HG03064 (cell line): ENCODE results near the gene S100A4.

Experiments used
- ATAC-seq: cut with Tn5 transposase; IDR thresholded peaks from one replicate; pipeline ENCODE4 v1.9.1; 2021; ENCODE audit warnings: low read depth; ENCODE audit not compliant: unreplicated experiment

Gene S100A4

DNA sequence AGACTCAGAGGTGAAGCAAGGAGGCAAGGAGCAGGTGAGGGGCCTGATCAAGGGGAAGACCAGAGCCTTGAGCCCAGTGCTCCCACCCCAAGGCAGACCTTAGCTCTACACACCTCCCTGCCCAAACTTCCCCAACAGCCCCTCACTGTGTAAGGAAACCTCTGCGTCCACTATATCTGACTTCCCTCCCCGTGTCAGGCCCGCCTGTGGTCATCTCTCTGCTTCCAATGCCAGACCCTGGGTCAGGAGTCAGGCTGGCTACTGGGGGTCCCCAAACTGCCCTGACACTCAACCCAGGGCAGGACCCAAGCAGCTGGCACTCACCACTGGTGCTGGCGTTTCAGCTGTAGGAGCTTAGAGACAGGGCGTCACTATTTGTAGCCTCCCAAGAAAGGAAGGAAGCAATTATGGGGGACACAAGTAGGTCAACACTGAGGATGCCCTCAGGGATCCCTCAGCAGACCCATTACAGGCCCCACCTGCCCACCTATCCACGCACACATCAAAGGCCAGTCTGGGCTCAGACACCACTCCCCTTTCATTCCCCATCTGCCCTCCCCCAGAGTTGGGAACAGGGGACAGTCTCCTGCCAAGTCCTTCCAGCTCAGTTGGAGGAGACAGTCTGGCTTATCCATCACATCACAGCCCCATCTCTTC, 4.3 kb upstream of the S100A4 start:
- no peak for ATAC-seq

- ATAC-seq = no peak
Observed at GRCh38 chr1:153548722-153549688, 3.4 kb upstream of the S100A4 start, which contains the start of gene S100A3. S100A3 (minus strand) TSS chr1:153549258; CDS start chr1:153548485, 773 bp downstream.

DNA sequence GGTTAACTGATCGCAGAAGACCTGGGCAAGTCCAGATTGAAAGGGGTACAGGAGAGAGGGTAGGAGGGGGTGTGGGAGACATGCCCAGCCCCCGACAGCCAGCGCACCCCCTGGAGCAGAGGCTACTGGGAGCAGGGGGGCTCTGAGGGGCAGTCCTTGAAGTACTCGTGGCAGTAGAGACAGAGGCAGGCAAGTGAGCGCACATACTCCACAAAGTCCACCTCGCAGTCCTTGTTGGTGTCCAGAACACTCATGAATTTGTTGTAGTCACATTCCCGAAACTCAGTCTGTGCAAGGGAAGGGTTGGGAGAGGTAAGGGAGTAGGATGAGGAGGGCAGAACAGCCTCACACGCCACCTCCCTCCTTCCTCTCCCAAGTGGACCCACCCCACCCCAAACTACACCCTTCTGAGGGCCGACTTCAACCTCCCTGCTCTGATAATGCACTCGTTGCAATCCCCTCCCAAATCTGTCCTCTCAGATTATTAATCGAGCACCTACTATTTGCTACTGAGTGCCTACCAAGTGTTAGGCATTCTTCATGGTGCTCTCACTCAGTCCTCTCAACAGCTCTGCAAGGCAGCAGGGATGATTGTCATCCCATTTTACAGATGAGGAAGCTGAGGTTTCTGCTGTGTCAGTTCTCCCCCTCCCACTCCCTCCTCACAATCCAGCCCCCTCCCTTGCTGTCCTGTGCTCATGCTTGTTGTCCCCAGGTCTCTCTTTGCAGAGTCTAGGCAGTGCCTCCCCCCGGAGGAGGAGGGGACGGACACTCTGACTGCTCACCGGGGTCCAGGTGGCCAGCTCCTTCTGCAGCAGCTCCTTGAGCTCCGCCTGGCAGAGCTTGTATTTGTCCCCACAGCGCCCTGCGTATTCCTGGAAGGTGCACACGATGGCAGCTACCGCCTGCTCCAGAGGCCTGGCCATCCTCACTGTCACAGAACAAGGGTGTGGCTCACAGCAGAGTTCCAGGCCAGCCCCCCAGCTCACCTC, 2.2 kb upstream of the S100A4 start:
- no peak for ATAC-seq

DNA sequence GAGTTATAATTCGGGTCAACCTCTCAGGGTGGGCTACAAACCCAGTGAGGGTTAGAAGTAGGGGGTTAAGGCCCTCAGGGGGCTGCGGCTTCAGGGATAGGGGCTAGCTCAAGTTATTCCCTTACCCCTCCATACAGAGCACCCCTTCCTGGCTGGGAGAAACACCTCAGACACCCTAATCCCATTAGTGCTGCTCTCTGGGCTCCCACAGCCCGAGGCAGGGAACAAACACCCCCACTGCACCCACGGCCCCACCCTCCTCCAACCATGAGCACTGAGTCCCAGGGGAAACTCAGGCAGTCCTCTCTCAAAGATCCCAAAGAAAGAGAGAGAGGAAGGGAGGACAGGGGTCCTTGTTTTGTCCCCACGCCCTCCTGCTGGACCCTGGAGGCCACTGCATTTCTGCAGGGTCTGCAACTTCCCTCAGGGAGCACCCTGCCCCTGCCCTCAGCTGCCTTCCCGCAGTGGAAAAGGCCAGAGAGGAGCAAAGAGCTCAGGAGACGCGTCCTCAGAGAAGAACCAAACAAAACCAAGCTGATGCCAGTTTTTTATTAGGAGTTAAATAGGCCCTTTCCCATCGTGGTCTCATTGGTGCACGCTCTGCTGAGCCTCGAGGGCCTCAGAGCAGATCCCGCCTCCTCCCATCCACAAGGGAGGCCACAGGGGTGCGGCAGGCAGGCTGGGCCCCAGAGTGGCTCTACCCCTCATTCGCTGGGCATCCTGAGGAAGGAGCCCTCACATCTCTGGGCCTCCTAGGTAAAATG, 1.4 kb upstream of the S100A4 start:
- no peak for ATAC-seq

GRCh38 chr1:153546371-153546770, 765 bp upstream of the S100A4 start:
- no peak for ATAC-seq

DNA sequence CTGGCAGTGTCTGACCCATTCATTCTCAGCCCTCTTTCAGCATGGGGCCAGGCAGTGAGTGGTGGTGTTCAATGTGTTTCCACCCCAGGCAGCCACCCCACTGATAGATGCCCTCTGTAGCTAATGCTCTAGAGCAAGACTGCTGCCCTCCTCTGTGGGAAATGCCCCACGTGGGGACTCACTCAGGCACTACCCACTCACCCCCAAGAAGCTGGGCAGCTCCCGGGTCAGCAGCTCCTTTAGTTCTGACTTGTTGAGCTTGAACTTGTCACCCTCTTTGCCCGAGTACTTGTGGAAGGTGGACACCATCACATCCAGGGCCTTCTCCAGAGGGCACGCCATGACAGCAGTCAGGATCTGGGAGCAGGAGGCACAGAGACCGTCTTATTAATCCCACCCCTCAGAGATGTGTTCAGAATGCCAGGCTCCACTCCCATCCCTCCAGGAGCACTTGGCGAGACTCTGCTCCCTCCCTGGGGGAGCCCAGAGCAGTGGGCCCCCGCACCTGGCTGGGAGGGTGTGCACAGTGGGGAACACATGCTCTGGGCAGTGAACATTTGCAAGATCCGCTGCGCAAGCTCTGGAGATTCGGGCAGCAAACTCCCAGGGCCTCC, 1.0 kb downstream of the S100A4 start:
- ATAC-seq = no peak

GRCh38 chr1:153543736-153544135, 1.9 kb downstream of the S100A4 start:
- no peak for ATAC-seq

DNA sequence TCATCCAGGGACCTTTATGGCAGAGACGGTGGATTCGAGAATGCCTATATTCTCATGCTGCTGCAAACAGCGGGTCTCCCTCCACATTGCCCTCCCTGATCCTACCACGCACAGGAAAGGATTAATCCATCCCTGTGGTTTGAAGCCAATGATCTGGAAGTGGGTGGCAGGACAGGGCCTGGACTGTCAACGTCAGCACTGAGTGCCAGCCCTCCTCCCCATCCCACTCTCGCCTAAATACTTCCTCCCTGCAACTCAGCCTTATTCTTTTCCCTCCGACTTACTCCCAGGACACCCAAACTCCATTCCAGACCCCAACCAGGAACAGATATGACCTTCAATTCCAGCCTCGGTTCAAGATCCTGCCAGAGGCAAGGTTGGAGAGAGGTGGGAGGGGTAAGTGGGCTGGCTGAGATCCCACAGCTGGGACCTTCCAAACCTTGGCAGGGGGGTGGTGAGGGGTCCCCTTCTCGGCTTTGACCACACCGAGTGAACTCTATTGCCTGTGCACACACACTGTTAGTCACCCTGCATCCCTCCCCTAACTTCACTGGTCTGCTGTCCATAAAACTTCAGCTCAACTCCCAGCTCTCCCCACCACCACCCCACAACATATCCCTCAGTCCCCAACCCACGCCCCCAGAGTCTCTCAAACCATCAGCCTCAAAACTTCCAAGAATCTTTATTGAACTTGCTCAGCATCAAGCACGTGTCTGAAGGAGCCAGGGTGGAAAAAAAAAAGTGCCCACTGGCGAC, 2.5 kb downstream of the S100A4 start:
- ATAC-seq = no peak

GRCh38 chr1:153541641-153542590, 3.7 kb downstream of the S100A4 start:
- no peak for ATAC-seq

DNA sequence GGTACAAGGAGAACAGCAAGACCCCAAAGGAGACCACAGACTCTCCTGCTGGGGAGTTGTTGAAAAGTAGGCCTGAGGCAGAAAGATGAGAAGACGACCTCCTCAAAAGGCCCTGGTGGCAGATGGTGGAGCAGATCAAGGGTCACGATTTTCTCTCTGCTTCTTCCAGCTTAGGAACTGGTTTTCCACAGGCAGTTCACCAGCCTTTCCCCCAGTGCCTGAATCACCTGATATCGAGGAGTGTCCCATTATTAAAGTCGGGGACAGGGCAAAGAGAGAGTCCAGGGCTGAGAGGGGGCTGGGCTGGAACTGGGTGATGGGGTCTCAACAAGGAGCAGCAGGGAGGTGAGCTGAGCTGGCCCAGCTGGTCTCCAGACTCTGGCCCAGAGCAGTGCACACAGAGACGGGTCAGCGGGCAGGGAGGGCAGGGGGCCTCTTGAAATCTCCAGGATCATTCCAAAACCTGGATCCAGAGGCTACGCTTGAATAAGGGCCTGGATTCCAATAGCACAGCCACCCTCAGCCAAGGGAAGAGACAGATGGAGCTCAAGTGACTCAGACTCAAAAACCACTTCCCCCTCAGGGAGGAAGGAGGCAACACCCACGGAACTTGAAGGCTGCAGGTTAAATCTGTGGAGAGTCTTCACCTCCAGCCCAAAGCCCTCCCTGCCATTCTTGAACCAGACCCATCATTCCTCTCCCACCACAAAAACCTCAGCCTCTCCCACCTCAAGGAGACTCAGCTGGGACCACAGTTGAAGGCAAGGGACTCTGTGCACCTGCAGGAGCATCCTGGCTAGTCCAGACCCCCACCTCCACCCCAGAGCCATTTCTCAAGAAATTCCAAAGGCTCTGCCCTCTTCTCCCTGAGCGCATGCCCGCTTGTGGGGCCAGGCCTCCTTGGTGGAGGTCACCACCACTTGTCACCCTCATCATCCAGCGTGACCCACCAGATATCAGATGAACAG, 4.9 kb downstream of the S100A4 start, which contains the start of gene S100A5:
TSS of gene S100A5 (minus strand) at position 541 of the 968 bp plus-strand sequence. CDS start 743 bp downstream, outside the sequence.
- ATAC-seq = no peak

- no peak for ATAC-seq
Observed at GRCh38 chr1:153539395-153540093, 6.1 kb downstream of the S100A4 start.

DNA sequence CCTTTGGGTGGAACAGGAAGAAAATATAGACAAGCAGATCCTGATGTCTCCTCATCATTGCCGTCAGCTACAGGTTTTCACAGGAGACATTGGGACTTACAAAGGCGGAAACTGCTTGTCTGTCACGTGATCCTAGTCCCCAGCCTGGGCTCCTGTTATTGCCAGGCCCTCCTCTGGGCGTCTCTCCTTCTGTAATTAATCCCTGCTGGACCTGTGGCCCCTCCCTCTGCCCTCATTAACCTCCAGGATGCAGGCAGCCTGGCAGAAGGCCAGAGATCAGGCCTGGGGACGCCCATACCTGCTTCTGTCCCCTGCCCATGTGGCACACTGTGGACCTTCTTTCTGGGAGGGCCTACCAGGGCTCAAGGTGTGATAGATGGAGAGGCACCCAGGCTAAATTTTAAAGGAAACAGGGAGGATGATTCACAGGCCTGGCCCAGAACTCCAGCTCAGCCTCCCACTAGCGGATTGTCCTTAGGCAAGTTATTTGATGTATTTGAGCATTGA, 7.2 kb downstream of the S100A4 start:
- no peak for ATAC-seq

DNA sequence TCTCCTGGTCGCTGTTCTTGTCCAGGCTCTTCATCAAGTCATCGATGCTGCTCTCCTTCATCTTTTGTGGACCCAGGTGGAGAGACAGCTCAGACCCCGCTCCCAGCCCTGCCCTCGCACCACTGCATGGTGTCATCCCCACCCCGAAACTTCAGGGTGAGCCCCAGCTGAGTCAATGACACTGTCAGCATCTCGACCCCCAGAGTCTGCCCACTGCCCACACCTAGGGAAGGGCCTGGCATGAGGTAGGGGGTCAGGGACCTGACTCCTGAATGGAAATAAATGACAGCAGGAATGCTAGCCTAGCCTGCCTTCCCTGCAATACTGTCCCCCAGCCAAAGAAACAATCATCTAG, 8.3 kb downstream of the S100A4 start:
- ATAC-seq = no peak

- no peak for ATAC-seq
Observed at GRCh38 chr1:153536671-153537375, 8.8 kb downstream of the S100A4 start.
